ENCODE measurements around the gene MMP11.

MMP11 gene

DNA sequence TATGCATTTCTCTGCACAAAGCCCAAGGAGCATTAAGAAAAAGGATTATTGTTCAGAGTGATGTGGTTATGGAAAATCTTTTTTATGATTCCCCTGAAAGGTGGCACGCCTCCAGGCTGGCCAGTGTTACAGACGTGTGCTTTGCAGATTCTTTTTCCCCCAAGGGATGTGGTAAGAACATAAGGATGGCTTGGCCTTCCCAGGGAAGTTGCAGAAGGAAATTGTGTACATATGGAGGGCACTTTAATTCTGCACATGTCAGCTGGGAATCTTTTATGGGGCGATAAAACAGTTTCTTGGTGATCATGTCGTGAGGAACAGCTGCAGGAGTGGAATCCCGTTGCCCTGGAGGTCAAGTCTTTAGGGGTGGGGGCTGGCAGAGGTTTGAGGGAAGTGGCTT lies 23.8 kb downstream of the MMP11 start:
- H3K4me3 ChIP-seq (ENCODE audit: low read depth, low read length): no peak overlapping the region
- TF ChIP-seq, protein P1, sequence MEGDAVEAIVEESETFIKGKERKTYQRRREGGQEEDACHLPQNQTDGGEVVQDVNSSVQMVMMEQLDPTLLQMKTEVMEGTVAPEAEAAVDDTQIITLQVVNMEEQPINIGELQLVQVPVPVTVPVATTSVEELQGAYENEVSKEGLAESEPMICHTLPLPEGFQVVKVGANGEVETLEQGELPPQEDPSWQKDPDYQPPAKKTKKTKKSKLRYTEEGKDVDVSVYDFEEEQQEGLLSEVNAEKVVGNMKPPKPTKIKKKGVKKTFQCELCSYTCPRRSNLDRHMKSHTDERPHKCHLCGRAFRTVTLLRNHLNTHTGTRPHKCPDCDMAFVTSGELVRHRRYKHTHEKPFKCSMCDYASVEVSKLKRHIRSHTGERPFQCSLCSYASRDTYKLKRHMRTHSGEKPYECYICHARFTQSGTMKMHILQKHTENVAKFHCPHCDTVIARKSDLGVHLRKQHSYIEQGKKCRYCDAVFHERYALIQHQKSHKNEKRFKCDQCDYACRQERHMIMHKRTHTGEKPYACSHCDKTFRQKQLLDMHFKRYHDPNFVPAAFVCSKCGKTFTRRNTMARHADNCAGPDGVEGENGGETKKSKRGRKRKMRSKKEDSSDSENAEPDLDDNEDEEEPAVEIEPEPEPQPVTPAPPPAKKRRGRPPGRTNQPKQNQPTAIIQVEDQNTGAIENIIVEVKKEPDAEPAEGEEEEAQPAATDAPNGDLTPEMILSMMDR (IDR thresholded peaks at IDR 0.05; ENCODE audit: low read depth, low read length): no peak

DNA sequence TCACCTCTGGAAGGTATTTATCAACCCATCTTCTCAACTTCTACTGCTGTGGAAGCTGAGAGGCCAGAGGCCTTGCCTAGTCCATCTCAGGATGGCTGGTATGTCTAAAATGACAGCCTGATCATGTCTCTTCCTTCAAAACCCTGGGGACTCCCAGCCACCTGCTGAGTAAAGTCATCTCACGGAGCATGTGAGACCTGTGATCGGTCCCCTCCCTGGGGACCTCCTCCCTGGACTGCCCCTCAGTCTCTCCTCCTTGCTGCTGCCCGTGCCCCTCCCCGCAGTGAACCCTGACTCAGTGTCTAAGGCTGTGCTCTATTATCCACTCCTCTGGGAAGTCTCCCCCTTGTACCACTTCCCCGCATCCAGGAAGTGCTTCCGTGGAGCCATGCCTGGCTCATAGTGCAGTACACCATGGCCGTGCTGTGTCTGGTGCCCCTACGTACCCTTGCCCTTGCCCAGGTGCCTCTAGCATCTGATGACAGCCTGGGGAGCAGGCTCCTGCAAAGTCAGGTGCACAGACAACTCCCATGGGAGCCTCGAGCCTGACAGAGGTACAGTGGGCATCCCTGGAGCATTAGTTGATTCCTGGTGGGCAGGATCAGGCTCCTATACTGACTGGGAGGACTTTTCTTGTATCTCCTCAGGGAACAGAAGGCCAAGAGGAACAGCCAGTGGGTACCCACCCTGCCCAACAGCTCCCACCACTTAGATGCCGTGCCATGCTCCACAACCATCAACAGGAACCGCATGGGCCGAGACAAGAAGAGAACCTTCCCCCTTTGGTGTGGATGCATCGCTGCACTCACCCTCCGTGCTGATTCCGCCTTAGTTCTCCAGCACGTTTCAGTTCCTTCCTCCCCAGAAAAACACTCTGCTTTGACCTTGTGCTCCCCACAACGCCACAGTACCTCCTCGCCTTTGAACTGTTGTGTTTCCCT lies 27.9 kb downstream of the MMP11 start:
- TF ChIP-seq, protein P1 (IDR thresholded peaks at IDR 0.05; ENCODE audit: low read depth, low read length): no peak
- no peak overlapping the region for H3K4me3 ChIP-seq (ENCODE audit: low read depth, low read length)

DNA sequence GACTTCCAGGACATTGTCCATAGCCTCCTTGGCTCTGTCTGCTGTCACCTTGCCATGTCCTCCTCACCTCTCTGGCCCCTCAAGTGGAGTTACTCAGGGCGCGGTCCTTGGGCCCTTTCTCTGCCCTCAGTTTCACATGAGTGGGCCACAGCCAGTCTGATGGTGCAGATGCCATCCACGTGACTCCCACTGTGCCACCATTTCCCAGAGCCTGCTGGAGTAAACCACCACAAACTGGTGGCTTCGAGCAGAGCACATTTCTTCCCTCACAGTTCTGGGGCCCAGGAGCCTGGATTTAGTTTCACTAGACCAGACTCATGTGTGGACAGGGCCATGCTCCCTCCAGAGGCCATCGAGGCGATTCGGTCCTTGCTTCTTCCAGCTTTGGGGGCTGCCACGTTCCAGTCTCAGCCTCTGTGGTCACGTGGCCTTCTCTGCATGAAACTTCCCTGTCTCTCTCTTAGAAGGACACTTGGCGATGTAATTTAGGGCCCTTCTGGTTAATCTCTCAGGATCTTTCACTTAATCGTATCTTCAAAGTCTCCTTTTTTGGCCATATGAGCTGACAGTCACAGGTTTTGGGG lies 28.7 kb downstream of the MMP11 start:
- TF ChIP-seq, protein P1 (IDR thresholded peaks at IDR 0.05; ENCODE audit: low read depth, low read length): no peak
- no peak overlapping the region for H3K4me3 ChIP-seq (ENCODE audit: low read depth, low read length)

DNA sequence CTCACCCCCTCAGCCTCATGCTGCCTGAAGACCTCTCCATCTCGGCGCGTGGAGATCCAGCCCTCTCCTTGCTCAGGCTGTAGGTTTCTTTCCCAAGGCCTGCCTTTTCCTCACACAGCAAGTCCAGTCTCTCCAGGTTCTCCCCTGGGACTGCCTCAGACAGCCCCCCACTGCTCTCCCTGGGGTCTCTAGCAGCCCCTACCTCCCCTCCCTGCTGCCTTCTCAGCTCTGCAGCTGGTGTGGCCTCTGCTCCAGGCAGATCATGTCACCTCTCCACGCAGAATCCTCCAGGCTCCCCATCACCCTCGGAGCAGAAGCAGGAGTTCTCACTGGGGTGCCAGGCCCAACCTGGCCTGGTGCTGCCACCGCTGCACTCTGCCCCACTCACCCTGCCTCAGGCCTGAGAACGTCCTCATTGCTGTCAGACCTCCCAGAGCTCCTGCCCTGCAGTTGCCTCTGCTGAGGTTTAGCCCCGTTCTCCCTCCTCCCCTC lies 29.3 kb downstream of the MMP11 start:
- TF ChIP-seq, protein P1 (IDR thresholded peaks at IDR 0.05; ENCODE audit: low read depth, low read length): no peak
- no peak overlapping the region for H3K4me3 ChIP-seq (ENCODE audit: low read depth, low read length)

DNA sequence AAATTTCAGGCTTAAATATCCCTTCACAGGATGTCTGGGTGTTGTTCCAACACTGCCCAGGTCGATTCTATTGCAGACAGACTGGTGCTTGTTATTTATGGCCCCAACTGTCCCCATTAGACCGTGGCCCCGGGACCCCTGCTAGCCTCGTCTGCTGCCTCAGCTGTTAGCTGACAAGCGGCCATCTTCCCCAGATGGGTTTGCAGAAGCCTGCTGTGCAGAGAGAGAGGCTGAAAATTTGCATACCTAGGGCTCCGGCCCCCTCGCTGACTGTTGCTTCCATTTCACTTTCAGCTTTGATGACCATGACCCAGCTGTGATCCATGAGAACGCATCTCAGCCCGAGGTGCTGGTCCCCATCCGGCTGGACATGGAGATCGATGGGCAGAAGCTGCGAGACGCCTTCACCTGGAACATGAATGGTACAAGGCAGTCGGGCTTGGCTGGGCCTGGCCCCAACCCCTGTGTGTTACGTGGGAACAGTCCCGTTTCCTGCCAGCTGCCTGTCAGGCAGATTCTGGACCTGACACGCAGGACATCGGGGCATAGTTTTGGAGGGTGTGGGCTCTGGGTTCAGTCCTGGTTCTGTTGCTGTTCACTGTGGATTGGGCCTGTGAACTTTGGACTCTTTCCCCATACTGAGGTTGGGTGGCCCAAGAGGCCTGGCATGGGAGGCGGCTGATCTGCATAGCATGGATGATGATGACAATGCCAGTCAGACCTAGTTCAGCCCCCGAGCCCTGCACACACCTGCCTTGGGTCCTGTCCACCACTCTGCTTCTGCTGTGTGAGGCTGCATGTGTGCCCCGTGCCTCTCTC lies 30.6 kb downstream of the MMP11 start:
- TF ChIP-seq, protein P1 (IDR thresholded peaks at IDR 0.05; ENCODE audit: low read depth, low read length): no peak
- H3K4me3 ChIP-seq (ENCODE audit: low read depth, low read length): no peak overlapping the region

DNA sequence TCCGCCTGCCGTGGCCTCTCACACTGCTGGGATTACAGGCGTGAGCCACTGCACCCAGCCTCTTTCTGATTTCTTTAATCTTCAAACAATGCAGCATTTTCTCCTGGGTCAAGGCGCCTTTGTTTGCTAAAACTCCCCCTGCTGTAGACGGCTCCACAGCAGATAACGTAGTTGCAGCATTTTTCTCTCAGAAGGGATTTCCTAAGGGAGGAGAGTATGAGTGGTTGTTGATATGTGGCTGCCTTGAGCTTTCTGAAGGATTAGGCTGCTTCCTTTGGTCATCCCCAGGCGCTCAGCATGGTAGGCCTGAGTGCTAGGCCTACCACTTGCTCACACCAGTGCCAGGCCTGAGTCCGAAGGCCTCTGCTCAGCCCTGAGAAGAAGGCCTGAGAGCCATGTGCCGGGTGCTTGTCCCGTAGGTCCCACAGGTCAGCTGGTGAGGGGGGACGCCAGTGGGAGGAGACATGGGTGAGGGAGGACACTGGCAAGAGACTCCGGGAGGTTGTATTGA lies 32.2 kb downstream of the MMP11 start:
- no peak overlapping the region for H3K4me3 ChIP-seq (ENCODE audit: low read depth, low read length)
- TF ChIP-seq, protein P1 (IDR thresholded peaks at IDR 0.05; ENCODE audit: low read depth, low read length): no peak

Measured in WI38 (cell line).